ENCODE data around the gene CFAP52. TPM values are rescaled to one million over a fixed set of nuclear protein-coding genes. Genes with fewer than 3 reads are reported as not detected.
"Not testable (repeated sequence)": the region's sequence is repeated elsewhere in the genome, so short reads cannot be mapped to it uniquely, and the experiment has no call there.

The CFAP52 gene
- total RNA-seq, result not detected

GRCh38 chr17:9576521-9577372, at the start of gene CFAP52:
Gene CFAP52 (plus strand): TSS chr17:9576642. CDS start chr17:9576696, 54 bp downstream.
- Histone ChIP-seq H3K4me3 (ENCODE audit: low read length) (peak within 1 kb of the TSS; percentile 65), H3K4me1 (ENCODE audit: insufficient read depth, low read length) (peaks cover 26% of the 10 kb centered on the region), H3K9me3 (ENCODE audit: low read depth, low read length) (no peaks in the 10 kb centered on the region)

GRCh38 chr17:9527788-9528187, 48.7 kb upstream of the CFAP52 start:
- no peaks in the 10 kb centered on the region for H3K4me1 ChIP-seq (ENCODE audit: insufficient read depth, low read length)
- H3K4me3 ChIP-seq (ENCODE audit: low read length), result no peak overlapping the region
- H3K9me3 ChIP-seq (ENCODE audit: low read depth, low read length), result no peaks in the 10 kb centered on the region
- no peaks in the 10 kb centered on the region for H3K27me3 ChIP-seq (ENCODE audit: insufficient read depth, low read length)

More at GRCh38 chr17:9576521-9577372, at the start of gene CFAP52:
- H3K27me3 ChIP-seq (ENCODE audit: insufficient read depth, low read length), result no peaks in the 10 kb centered on the region

- H3K9me3 ChIP-seq (ENCODE audit: low read depth, low read length), result no peaks in the 10 kb centered on the region
- H3K4me3 ChIP-seq (ENCODE audit: low read length), result no peak overlapping the region
- no peaks in the 10 kb centered on the region for H3K4me1 ChIP-seq (ENCODE audit: insufficient read depth, low read length)
- no peaks in the 10 kb centered on the region for H3K27me3 ChIP-seq (ENCODE audit: insufficient read depth, low read length)
Observed at GRCh38 chr17:9529033-9529700, 47.3 kb upstream of the CFAP52 start.

GRCh38 chr17:9531034-9531433, 45.4 kb upstream of the CFAP52 start:
- H3K4me3 ChIP-seq (ENCODE audit: low read length), result no peak overlapping the region
- no peaks in the 10 kb centered on the region for H3K4me1 ChIP-seq (ENCODE audit: insufficient read depth, low read length)
- H3K9me3 ChIP-seq (ENCODE audit: low read depth, low read length), result no peaks in the 10 kb centered on the region
- no peaks in the 10 kb centered on the region for H3K27me3 ChIP-seq (ENCODE audit: insufficient read depth, low read length)

GRCh38 chr17:9532715-9533114, 43.7 kb upstream of the CFAP52 start:
- no peaks in the 10 kb centered on the region for H3K27me3 ChIP-seq (ENCODE audit: insufficient read depth, low read length)
- no peaks in the 10 kb centered on the region for H3K4me1 ChIP-seq (ENCODE audit: insufficient read depth, low read length)
- no peaks in the 10 kb centered on the region for H3K9me3 ChIP-seq (ENCODE audit: low read depth, low read length)
- no peak overlapping the region for H3K4me3 ChIP-seq (ENCODE audit: low read length)

GRCh38 chr17:9533441-9533840, 43.0 kb upstream of the CFAP52 start:
- Histone ChIP-seq H3K4me1 (ENCODE audit: insufficient read depth, low read length) (no peaks in the 10 kb centered on the region), H3K9me3 (ENCODE audit: low read depth, low read length) (no peaks in the 10 kb centered on the region), H3K4me3 (ENCODE audit: low read length) (no peak overlapping the region), H3K27me3 (ENCODE audit: insufficient read depth, low read length) (no peaks in the 10 kb centered on the region)

- Histone ChIP-seq H3K27me3 (ENCODE audit: insufficient read depth, low read length) (no peaks in the 10 kb centered on the region), H3K4me3 (ENCODE audit: low read length) (no peak overlapping the region), H3K4me1 (ENCODE audit: insufficient read depth, low read length) (no peaks in the 10 kb centered on the region), H3K9me3 (ENCODE audit: low read depth, low read length) (no peaks in the 10 kb centered on the region)
Observed at GRCh38 chr17:9536061-9536460, 40.4 kb upstream of the CFAP52 start.

- Histone ChIP-seq H3K4me3 (ENCODE audit: low read length) (no peak overlapping the region), H3K27me3 (ENCODE audit: insufficient read depth, low read length) (no peaks in the 10 kb centered on the region), H3K4me1 (ENCODE audit: insufficient read depth, low read length) (no peaks in the 10 kb centered on the region), H3K9me3 (ENCODE audit: low read depth, low read length) (no peaks in the 10 kb centered on the region)
Observed at GRCh38 chr17:9537177-9537776, 39.2 kb upstream of the CFAP52 start.

GRCh38 chr17:9538626-9539025, 37.8 kb upstream of the CFAP52 start:
- no peaks in the 10 kb centered on the region for H3K9me3 ChIP-seq (ENCODE audit: low read depth, low read length)
- H3K4me3 ChIP-seq (ENCODE audit: low read length), result no peak overlapping the region
- no peaks in the 10 kb centered on the region for H3K27me3 ChIP-seq (ENCODE audit: insufficient read depth, low read length)
- H3K4me1 ChIP-seq (ENCODE audit: insufficient read depth, low read length), result no peaks in the 10 kb centered on the region

- H3K4me1 ChIP-seq (ENCODE audit: insufficient read depth, low read length), result no peaks in the 10 kb centered on the region
- no peaks in the 10 kb centered on the region for H3K27me3 ChIP-seq (ENCODE audit: insufficient read depth, low read length)
- H3K4me3 ChIP-seq (ENCODE audit: low read length), result no peak overlapping the region
- H3K9me3 ChIP-seq (ENCODE audit: low read depth, low read length), result no peaks in the 10 kb centered on the region
Observed at GRCh38 chr17:9541718-9542117, 34.7 kb upstream of the CFAP52 start.

- Histone ChIP-seq H3K9me3 (ENCODE audit: low read depth, low read length) (no peaks in the 10 kb centered on the region), H3K27me3 (ENCODE audit: insufficient read depth, low read length) (no peaks in the 10 kb centered on the region), H3K4me3 (ENCODE audit: low read length) (no peak overlapping the region), H3K4me1 (ENCODE audit: insufficient read depth, low read length) (no peaks in the 10 kb centered on the region)
Observed at GRCh38 chr17:9544221-9544620, 32.2 kb upstream of the CFAP52 start.

GRCh38 chr17:9549215-9549614, 27.2 kb upstream of the CFAP52 start:
- Histone ChIP-seq H3K27me3 (ENCODE audit: insufficient read depth, low read length) (no peaks in the 10 kb centered on the region), H3K4me3 (ENCODE audit: low read length) (no peak overlapping the region), H3K9me3 (ENCODE audit: low read depth, low read length) (no peaks in the 10 kb centered on the region), H3K4me1 (ENCODE audit: insufficient read depth, low read length) (no peaks in the 10 kb centered on the region)

- no peaks in the 10 kb centered on the region for H3K27me3 ChIP-seq (ENCODE audit: insufficient read depth, low read length)
- no peaks in the 10 kb centered on the region for H3K4me1 ChIP-seq (ENCODE audit: insufficient read depth, low read length)
- H3K9me3 ChIP-seq (ENCODE audit: low read depth, low read length), result no peaks in the 10 kb centered on the region
- no peak overlapping the region for H3K4me3 ChIP-seq (ENCODE audit: low read length)
Observed at GRCh38 chr17:9553181-9553580, 23.3 kb upstream of the CFAP52 start.

GRCh38 chr17:9553596-9553995, 22.8 kb upstream of the CFAP52 start:
- Histone ChIP-seq H3K27me3 (ENCODE audit: insufficient read depth, low read length) (no peaks in the 10 kb centered on the region), H3K9me3 (ENCODE audit: low read depth, low read length) (no peaks in the 10 kb centered on the region), H3K4me1 (ENCODE audit: insufficient read depth, low read length) (no peaks in the 10 kb centered on the region)

GRCh38 chr17:9554715-9555114, 21.7 kb upstream of the CFAP52 start:
- H3K4me3 ChIP-seq (ENCODE audit: low read length); H3K4me1 ChIP-seq (ENCODE audit: insufficient read depth, low read length): not testable (repeated sequence)

More at GRCh38 chr17:9553596-9553995, 22.8 kb upstream of the CFAP52 start:
- H3K4me3 ChIP-seq (ENCODE audit: low read length), result no peak overlapping the region

More at GRCh38 chr17:9554715-9555114, 21.7 kb upstream of the CFAP52 start:
- H3K27me3 ChIP-seq (ENCODE audit: insufficient read depth, low read length); H3K9me3 ChIP-seq (ENCODE audit: low read depth, low read length): not testable (repeated sequence)
